A549 treated with ZK216348 at 1 μM for 4 hours (cell line): Measurements from ENCODE around the gene GJB5. TPM values are rescaled to one million over a fixed set of nuclear protein-coding genes. Genes with fewer than 3 reads are reported as not detected.

Experiments used
- total RNA-seq: library from RNA; stranded (reverse); fragments of 200-300 nt; extraction: Qiagen RNA extraction; gene quantifications from 5 replicates; pipeline ENCODE4 v1.2.3, GENCODE V29; 2022; ENCODE audit warnings: low read depth

Gene GJB5
- 0.16 to 0.28 TPM (median 0.19 TPM) in 3 of 5 replicates, not detected in the others for total RNA-seq

GRCh38 chr1:34754964-34755637 is at the start of gene GJB5:
TSS of gene GJB5 (plus strand) at chr1:34755047. CDS start at chr1:34757331, 2,284 bp downstream.

GRCh38 chr1:34759503-34760357 is 4.9 kb downstream of the GJB5 start, which contains the start of gene GJB4:
TSS of gene GJB4 (plus strand) at chr1:34759740. CDS start at chr1:34761255, 1,515 bp downstream.

GRCh38 chr1:34781071-34781843 is 26.4 kb downstream of the GJB5 start, which contains the start of gene GJB3:
TSS of gene GJB3 (plus strand) at chr1:34781214. CDS start at chr1:34784763, 3,549 bp downstream.

GRCh38 chr1:34792868-34793727 is 38.3 kb downstream of the GJB5 start, which contains the start of gene GJA4:
TSS of gene GJA4 (plus strand) at chr1:34792999. CDS start at chr1:34794214, 1,215 bp downstream.

Other genes starting within 250 kb of the GJB5 start
- gene GJB4, start 4.7 kb downstream of the GJB5 start, total RNA-seq: 0.05 to 0.11 TPM (median 0.09 TPM) in 4 of 5 replicates, not detected in the other
- gene GJB3, start 26.2 kb downstream of the GJB5 start, total RNA-seq: 7.4 to 11.8 TPM (median 9.4 TPM) in 5 replicates
- gene GJA4, start 38.0 kb downstream of the GJB5 start, total RNA-seq: not detected in 5 replicates
- 51.2 to 61.7 TPM (median 57.6 TPM) in 5 replicates for gene SMIM12, start 104.7 kb downstream of the GJB5 start, total RNA-seq
- gene DLGAP3, start 174.6 kb downstream of the GJB5 start, total RNA-seq: 0.09 to 0.27 TPM (median 0.26 TPM) in 5 replicates
- 13.3 to 16.4 TPM (median 15.1 TPM) in 5 replicates for gene TMEM35B, start 230.3 kb downstream of the GJB5 start, total RNA-seq